NCI-H1417 treated with DMSO at 0.1 percent for 48 hours (cell line): ENCODE measurements around the gene FBXL13.
"Not testable (repeated sequence)": the region's sequence is repeated elsewhere in the genome, so short reads cannot be mapped to it uniquely, and the experiment has no call there.

ENCODE experiments used
- DNase-seq: peaks from one replicate; lab custom pipeline; 2025; lab: John Stamatoyannopoulos, UW

FBXL13 gene

GRCh38 chr7:102983602-102984001 lies 91.0 kb downstream of the FBXL13 start:
- DNase-seq: no peak

- DNase-seq: no peak
Observed at GRCh38 chr7:102982235-102982634, 92.4 kb downstream of the FBXL13 start.

DNA sequence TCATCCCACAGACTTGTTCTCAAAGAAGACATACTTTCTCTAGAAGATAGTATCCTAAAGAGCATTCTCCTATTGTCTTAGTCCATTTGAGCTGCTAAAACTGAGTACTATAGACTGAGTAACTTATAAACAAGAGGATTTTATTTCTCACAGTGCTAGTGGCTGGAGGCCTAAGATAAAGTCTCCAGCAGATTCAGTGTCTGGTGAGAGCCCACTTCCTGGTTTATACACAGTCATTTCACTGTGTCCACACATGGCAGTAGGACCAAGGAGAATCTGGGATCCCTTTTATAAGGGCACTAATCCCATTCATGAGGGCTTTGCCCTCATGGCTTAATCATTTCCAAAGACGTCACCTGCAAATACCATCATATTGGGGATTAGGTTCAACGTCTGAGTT lies 93.1 kb downstream of the FBXL13 start:
- no peak for DNase-seq

GRCh38 chr7:102979670-102980069 lies 94.9 kb downstream of the FBXL13 start:
- no peak for DNase-seq

GRCh38 chr7:102978284-102978683 lies 96.3 kb downstream of the FBXL13 start:
- no peak for DNase-seq

- not testable (repeated sequence) for DNase-seq
Observed at GRCh38 chr7:102977586-102977985, 97.0 kb downstream of the FBXL13 start.

- no peak for DNase-seq
Observed at GRCh38 chr7:102976493-102976892, 98.1 kb downstream of the FBXL13 start.

DNA sequence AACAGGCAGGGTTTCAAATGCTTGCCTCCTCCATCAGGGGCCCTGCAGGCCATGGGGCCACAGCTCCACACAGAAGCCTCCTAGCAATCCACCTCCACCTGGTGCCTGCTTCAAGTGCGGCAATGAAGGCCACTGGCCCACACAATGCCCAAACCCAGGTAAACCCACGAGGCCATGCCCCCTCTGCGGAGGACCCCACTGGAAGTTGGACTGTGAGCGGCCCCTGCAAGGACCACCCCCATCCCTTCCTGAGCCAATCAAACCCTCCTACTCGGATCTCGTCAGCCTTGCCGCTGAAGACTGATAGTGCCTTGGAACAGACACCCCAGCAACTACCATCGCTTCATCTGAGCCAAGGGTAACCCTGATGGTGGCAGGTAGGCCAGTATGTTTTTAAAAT lies 98.7 kb downstream of the FBXL13 start:
- DNase-seq: no peak

DNA sequence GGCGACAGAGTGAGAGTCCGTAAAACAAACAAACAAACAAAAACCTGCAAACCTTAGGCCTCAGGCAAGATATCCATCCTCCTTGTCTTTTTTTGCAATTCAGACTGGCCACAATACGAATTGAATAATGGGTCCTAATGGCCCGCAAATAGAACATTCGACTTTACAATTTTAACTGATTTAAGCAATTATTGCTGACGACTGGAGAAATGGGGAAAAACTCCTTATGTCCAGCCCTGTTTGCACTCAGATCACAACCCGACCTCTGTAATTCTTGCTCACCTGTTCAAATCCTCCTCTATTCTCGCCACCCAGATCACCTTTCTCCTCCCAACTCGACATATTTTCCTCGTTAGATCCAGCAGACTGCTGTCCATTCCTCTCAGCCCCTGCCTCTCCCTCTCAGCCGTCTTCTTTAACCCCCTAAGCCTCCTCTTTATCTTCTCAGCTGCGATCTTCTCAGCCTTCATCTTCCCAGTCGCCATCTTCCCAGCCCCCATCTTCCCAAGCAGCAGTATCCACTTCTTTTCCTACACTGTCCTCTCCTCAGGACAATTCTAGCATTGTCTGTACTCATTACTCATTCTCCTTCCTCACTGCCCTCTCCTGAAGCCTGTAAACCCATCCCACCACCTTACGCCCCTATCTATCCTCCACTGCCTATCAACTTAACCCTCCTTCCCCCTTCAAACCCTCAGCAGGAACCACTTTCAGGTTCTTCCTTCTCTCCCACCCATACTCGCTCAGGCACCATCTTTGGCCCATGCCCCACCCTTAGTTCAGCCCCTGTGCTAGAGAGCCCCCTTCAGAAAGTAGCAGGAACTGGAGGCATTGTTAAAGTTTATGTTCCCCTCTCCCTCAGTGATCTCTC lies 100.0 kb downstream of the FBXL13 start:
- no peak for DNase-seq

DNA sequence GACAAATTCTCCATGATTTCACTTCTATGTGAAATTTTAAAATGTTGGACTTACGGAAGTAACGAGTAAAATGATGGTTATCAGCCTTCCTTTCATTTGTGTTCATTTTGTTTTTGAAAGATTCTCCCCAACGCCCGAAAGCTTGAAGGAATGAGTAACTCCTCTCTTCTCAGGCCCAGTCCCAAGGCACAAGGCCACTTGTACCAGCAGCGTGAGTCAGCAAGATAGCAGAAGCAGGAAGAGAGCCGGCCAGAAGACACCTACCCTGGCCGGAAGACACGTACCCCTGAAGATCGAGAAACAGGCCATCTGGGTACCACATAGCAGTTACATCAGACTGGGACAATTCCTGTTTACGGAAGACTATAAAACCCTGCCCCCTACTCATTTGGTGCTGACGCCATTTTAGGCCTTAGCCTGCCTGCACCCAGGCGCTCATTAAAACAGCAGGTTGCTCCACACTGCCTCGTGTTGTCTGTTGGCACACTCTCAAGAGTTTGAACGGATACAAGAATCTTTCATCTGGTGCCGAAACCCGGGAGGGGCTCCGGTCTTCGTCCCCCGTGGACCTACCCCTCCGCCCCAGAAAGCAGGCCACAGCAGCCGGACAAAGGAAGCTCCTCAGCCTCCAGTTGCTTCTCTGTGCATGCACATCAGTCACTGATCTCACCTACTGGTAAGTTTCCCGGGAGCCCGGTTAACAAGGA lies 101.3 kb downstream of the FBXL13 start:
- no peak for DNase-seq

GRCh38 chr7:102967798-102968197 lies 106.8 kb downstream of the FBXL13 start:
- no peak for DNase-seq

DNA sequence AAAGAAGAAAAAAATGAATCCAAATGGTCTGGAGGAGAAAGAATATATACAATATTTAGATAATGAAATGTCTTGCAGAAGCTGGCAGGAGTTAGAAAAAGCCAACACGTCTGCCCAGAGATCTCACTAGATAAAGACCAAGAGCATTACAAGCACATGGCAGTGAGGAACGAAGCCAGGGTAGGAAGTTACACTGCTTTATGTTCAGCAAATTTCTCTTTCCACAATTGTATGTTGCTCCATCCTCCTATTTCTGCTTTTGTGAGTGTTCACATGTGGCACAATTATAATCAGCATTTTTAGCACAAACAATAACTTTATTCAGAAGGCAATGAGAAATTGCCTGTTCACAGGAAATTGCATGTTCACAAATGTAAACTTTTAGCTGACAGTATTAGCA lies 108.1 kb downstream of the FBXL13 start:
- DNase-seq: no peak

GRCh38 chr7:102961993-102962392 lies 112.6 kb downstream of the FBXL13 start:
- DNase-seq: not testable (repeated sequence)

DNA sequence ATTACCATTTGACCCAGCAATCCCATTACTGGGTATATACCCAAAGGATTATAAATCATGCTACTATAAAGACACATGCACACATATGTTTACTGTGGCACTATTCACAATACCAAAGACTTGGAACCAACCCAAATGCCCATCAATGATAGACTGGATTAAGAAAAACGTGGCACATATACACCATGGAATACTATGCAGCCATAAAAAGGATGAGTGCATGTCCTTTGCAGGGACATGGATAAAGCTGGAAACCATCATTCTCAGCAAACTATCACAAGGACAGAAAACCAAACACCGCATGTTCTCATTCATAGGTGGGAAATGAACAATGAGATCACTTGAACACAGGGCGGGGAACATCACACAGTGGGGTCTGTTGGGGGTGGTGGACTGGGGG lies 116.6 kb downstream of the FBXL13 start:
- DNase-seq: not testable (repeated sequence)

DNA sequence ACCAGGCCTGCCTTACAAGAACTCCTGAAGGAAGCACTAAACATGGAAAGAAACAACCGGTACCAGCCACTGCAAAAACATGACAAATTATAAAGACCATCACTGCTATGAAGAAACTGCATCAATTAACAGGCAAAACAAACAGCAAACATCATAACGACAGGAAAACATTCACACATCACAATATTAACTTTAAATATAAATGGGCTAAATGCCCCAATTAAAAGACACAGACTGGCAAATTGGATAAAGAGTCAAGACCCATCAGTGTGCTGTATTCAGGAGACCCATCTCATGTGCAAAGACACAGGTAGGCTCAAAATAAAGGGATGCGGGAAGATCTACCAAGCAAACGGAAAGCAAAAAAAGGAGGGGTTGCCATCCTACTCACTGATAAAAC lies 120.2 kb downstream of the FBXL13 start:
- not testable (repeated sequence) for DNase-seq

DNA sequence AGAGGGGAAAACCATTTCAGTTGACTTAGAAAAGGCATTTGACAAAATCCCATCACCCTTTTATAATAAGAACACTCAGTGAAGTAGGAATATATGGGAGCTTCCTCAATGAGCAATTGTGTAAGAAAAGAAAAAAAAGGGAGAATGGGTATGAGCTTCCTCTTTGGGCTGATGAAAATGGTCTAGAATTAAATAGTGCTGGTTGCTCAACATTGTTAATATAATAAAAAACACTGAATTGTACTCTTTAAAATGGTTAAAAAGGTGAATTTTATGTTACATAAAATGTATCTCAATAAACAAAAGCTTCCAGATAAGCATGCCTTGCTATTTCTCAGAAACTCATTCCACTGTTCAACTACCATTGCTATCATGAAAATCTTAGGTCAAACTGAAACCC lies 121.2 kb downstream of the FBXL13 start:
- DNase-seq: no peak

DNA sequence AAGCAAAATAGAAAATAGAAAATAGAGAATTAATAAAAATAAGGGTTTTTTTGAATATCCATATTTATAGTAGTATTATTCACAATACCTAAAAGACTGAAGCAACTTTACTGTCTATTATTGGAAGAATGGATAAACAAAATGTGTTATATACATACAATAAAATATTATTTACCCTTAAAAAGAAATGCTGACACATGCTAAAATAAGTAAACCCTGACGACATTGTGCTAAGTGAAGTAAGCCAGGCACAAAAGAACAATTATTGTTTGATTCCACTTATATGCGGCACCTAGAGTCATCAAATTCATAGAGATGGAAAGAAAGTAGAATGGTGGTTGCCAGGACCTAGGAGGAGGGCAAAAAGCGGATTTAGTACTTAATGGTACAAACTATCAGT lies 122.8 kb downstream of the FBXL13 start:
- DNase-seq: no peak

DNA sequence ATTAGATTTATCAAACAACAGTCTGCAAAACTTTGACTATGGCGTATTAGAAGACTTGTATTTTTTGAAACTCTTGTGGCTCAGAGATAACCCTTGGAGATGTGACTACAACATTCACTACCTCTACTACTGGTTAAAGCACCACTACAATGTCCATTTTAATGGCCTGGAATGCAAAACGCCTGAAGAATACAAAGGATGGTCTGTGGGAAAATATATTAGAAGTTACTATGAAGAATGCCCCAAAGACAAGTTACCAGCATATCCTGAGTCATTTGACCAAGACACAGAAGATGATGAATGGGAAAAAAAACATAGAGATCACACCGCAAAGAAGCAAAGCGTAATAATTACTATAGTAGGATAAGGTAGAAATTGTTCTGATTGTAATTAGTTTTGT lies 130.4 kb downstream of the FBXL13 start:
- DNase-seq: no peak

- no peak for DNase-seq
Observed at GRCh38 chr7:102943423-102944169, 131.0 kb downstream of the FBXL13 start.

GRCh38 chr7:102942868-102943267 lies 131.7 kb downstream of the FBXL13 start:
- DNase-seq: no peak

- no peak for DNase-seq
Observed at GRCh38 chr7:102942181-102942866, 132.3 kb downstream of the FBXL13 start.

DNA sequence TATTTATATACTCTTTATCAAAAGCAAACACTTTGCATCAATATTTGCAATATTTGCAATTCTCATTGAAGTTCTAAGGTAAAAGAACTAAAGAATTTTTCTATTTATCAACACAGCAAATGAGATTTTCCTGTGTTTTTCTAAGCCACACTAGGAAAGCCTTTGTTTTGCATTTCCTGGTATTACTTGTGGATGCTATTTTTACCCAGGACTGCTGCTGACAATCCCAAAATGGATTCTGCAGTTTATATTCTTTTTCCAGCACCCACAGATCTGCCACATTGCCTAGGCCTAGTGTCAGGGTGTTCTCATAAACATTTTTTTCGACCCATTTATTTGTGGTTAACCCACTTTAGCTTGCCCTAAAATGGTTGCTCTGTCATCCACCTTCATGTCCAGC lies 135.9 kb downstream of the FBXL13 start:
- no peak for DNase-seq
